GM20000 (cell line): Measurements from ENCODE around the gene OR51I2.

Experiments used
- DNase-seq: peaks from one replicate; pipeline ENCODE4 v3.0.0; 2012; ENCODE audit warnings: low spot score
- TF ChIP-seq, protein P1 (sequence below): IDR thresholded peaks from 2 replicates; pipeline ENCODE4 v1.5.1; 2012; ENCODE audit warnings: mild to moderate bottlenecking, control low read depth; ENCODE audit errors: extremely low read depth, missing control alignments

Gene OR51I2

DNA sequence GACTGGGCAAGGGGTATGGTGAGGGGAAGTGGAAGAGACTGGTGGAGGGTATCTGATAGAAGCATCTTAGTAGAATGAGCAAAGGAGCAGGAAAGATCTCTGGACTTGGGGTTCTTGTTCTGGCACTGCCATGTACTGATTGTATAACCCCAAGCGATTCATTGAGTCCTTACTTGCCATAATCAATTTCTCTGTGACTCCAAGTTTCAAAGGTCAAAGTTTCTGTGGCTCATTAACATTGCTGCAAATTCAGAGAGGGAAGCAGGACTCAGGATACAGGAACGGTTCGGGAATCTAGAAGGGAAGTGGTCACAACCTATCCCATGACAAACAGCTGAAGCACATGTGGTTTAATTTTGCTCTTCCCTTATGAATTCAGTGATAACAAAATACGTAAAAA, 309 bp downstream of the OR51I2 start:
- TF ChIP-seq, protein P1, sequence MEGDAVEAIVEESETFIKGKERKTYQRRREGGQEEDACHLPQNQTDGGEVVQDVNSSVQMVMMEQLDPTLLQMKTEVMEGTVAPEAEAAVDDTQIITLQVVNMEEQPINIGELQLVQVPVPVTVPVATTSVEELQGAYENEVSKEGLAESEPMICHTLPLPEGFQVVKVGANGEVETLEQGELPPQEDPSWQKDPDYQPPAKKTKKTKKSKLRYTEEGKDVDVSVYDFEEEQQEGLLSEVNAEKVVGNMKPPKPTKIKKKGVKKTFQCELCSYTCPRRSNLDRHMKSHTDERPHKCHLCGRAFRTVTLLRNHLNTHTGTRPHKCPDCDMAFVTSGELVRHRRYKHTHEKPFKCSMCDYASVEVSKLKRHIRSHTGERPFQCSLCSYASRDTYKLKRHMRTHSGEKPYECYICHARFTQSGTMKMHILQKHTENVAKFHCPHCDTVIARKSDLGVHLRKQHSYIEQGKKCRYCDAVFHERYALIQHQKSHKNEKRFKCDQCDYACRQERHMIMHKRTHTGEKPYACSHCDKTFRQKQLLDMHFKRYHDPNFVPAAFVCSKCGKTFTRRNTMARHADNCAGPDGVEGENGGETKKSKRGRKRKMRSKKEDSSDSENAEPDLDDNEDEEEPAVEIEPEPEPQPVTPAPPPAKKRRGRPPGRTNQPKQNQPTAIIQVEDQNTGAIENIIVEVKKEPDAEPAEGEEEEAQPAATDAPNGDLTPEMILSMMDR: no peak
- no peak for DNase-seq

DNA sequence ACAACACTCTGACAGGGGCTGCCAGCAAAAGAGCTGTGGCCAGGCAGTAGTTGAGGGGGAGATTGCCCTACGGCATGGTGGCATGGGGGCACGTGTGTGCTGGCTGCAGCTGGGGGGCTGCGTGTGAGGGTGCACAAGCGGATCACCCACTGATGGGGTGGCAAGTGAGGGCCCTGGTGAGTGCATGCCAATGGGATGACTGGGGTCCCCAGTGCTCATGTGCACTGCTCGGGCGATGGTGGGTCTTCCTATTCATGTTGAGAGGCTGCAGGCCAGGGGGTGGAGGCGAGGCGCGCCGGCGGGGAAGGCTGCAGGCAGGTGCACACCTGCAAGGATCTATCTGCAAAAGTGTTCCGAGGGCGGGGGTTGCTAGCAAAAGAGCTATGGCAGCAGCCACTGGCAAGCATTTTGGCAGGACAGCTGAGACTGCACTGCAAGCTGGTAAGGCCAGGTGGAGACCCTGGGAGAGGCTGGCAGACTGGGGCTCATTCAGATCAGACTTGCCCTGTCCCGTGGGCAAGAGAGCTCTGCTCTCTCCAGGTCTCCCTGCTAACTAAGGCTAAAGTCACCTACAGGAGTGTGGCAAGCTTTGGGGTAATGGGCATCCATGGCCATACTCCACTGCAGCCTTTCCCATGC, 12.0 kb downstream of the OR51I2 start:
- TF ChIP-seq, protein P1: no peak

DNA sequence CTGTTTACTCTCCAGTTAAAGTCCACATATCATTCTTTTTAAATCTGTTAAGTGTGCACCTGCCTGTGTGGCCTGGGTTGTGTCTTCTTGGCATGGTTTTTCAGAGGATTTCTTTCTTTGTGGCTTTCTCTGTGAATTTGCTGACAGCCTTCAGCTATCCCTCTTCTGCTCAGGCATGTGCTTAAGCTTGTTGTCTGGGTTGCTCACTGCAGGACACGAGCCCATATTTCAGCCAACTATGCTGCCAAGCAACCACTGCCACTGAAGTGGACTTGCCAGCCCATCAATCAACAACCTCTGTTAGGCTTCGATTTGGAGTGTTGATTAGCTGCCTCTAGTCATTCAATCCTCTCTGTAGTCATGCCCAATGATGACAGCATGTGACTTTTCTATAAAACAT, 18.4 kb downstream of the OR51I2 start:
- TF ChIP-seq, protein P1: no peak
- DNase-seq: no peak

More for the DNA sequence above, 12.0 kb downstream of the OR51I2 start:
- no peak for DNase-seq

DNA sequence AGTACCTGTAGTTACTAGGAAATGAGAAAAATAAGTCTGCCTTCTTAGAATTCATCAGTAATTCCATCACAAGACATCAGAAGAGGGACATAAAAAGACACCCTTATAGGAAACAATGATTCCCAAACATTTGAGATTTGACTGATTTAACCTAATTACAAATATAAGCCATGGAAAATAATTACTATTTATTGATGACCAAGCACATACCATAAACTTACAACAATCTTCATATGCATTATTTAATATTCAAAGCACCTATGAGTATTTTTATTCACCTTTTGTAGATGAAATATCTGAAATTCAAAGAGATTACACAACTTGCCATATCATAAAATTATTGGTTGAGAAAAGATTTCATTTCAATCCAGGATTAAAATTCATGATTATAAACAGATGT, 24.8 kb downstream of the OR51I2 start:
- no peak for DNase-seq
- TF ChIP-seq, protein P1: no peak

DNA sequence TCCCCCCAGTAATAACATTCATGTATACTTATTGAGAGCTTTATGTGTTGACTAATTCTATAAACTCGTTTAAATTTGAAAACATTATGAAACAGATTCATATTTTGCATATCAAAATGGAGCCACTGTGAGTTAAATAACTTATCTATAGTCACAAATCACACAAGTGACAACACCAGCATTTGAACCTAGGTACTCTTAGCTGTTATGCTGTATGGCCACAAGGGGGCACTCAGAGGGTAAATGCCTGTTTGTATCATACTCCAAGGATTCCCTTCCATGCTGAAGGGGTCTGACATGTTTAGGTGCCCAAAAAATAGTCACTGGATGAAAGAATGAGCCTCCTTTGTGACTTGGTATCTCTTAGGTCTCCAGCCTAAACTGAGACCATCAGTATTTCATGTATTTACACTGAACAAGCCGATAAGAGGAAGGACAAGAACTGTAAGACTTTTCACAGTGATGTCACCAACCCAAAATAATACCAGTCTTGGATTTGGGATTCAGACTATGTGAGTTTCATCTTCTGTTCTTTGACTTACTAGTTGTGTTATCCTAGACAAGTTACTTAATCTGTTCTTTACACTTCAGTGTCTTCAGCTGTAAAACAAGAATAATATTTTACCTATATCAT, 27.2 kb downstream of the OR51I2 start:
- peak; percentile 65 for DNase-seq
- TF ChIP-seq, protein P1: peak; percentile 71

DNA sequence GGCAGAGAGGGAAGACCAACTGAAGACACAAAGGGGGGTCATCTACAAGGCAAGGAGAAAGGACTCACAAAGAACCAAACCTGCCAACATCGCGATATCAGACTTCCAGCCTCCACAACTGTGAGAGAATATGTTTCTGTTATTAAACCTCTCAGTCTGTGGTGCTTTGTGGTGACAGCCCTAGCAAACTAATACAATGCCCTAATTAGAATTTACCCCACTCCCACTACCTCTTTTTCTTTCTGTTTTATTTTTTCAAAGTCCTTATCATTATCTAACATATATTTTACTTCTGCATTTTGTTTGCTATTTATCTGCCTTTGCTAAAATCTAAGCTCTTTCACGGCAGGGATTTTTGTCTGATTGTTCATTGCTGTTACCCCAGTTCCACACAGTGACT, 36.9 kb downstream of the OR51I2 start:
- no peak for DNase-seq
- TF ChIP-seq, protein P1: no peak

DNA sequence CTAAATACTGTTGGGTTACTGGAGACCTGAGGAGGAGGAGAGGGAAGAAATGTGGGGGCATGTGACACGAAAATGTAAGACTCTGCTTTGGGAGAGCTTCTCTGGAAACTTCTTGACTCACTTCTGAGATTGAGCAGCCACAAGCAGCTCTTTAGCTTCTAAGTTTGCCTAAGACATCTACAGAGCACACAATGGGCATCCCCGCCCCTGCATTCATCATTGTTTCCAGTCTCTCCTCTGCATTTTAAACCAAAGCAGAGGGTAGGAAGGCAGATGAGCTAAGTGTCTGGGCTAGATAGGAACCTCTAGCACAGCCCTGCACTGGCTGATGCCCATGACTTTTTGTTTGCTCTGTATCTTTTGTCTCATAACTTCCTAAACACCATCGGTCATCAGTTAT, 37.3 kb downstream of the OR51I2 start:
- TF ChIP-seq, protein P1: no peak
- DNase-seq: no peak
